Activated gamma-delta T cell treated with anti-CD3 and anti-CD28 coated beads, Interleukin-2, amount 50 U/mL, for 16 hours (primary cell): ENCODE measurements around the gene DRD4.

Experiments
- DNase-seq: peaks from one replicate; pipeline ENCODE4 v3.0.0-alpha.2; 2020; ENCODE audit warnings: low read depth

Gene DRD4

DNA sequence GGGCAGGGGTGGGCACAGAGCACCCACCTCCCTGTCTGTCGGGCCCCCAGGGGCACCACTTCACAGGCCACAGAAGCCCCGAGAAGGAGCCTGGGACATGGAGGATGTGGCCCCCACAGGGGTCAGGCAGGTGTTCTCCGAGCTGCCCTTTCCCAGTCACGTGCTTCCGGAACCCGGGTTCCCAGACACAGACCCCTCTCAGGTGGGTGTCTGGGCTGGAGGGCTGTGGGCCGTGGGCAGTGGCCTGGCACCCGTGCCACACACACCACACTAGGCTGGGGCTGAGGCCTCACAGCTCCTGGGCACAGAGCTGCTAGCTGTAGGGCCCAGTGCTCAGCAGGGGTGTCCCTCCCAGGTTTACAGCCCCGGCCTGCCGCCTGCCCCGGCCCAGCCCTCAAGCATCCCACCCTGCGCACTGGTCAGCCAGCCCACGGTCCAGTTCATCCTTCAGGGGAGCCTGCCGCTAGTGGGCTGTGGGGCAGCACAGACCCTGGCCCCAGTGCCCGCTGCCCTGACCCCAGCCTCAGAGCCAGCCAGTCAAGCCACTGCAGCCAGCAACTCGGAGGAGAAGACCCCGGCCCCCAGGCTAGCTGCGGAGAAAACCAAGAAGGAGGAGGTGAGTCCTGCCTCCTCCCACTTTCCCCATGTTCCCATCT lies 26.8 kb upstream of the DRD4 start:
- no peak for DNase-seq

DNA sequence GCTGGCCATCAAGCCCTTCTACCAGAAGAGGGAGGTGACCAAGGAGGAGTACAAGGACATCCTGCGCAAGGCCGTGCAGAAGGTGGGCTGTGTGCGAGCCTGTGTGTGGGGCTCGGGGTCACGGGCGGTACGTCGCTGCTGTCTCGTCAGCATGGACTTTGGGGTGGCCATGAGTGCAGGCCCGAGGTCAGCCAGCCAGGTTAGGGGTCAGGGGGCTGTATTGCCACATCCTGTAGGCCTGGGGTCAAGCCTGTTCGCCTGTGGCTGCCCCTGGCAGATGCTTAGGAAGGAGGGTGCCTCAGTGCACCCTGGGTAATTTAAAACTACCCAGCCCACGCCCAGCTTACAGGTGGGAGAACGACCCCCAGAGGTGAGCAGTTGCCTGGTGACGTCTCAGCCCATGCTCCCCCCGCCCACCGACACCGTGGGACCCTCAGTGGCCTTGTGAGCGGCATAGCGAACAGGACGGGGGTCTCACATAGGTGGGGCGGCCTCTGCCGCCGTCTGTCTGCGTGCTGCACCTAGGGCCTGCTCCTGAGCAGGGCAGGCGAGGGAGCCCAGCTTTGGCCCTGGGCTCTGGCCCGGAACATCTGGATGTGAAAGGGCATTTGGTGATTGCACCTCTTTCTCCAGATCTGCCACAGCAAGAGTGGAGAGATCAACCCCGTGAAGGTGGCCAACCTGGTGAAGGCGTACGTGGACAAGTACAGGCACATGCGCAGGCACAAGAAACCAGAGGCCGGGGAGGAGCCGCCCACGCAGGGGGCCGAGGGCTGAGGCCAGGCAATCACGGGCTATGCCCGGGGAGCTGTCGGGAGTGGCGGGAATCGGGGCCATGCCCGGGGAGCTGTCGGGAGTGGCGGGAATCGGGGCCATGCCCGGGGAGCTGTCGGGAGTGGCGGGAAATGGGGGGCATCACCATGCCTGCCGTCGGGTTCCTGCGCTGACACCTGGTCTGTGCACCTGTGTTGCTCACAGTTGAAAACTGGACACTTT lies 25.8 kb upstream of the DRD4 start:
- no peak for DNase-seq

DNA sequence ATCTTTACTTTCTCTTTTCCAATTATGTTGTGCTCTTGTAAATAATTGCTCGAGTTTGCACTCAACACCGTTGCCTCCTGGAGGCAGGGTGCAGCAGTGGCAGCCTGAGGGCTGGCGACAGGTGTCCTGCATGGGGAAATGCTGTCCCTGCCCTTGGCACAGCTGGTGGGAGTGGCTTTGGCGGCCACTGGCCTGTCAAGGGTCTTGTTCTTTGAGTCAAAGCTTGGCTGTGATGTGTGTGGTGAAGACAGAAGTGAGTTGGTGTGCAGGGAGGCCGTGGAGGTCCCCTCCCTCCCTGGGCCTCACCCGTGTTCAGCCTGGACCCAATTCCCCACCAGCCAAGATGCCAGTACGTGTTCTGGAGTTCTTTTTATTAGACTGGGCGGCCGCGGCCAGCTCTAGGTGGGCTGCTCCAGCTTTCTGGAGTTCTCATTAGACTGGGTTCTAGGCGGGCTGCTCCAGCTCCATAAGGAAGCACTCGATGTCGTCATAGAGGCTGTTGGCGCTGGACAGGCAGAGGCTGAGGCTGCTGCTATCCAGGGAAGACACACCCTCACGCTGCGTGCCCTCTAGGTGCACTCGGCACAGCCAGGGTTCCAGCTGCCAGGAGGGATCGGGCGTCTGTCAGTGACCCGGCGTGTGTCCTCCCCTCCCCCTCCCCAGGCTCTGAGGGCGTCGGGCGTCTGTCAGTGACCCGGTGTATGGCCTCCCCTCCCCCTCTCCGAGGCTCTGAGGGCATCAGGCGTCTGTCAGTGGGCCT lies 24.7 kb upstream of the DRD4 start:
- DNase-seq, result no peak

DNA sequence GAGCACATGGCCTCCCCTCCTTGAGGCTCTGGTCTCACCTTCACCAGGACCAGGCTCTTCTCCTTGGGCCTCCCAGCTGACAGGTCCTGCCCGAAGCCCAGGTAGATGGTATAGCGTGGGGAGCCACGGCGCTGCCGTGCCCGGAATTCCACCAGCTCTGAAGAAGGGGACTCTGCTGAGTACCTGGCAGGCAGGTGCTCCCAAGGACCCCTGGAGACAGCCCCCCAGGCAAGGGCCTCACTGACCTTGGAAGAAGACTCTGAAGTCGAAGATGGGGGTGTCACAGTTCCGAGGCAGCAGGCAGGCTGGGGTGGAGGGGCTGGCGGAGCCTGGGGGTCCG lies 24.1 kb upstream of the DRD4 start:
- no peak for DNase-seq

DNA sequence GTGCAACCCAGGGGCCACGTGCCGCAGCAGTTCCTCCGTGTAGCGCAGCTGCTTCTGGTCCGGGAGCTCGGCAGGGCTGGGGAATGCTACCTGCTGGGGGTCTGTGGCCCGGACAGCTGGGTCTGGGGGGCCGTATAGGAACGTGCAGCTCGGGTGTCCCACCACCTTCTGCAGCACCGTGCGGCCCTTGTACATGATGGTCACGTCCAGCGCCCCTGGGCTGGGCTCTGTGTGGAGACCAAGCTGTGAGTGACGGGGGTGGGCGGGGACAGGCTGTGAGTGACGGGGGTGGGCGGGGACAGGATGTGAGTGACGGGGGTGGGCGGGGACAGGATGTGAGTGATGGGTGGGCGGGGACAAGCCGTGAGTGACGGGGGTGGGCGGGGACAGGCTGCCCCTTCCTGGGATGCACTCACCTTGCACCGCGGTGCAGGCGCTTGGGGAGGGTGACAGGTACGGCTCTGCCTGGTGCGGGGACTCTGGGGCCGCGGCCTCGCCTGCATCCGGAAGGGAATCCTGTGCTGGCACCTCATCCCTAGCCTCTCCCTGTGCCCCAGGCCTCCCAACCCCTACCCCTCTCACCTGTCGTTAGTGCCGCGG lies 23.6 kb upstream of the DRD4 start:
- peak; percentile 72 for DNase-seq

DNA sequence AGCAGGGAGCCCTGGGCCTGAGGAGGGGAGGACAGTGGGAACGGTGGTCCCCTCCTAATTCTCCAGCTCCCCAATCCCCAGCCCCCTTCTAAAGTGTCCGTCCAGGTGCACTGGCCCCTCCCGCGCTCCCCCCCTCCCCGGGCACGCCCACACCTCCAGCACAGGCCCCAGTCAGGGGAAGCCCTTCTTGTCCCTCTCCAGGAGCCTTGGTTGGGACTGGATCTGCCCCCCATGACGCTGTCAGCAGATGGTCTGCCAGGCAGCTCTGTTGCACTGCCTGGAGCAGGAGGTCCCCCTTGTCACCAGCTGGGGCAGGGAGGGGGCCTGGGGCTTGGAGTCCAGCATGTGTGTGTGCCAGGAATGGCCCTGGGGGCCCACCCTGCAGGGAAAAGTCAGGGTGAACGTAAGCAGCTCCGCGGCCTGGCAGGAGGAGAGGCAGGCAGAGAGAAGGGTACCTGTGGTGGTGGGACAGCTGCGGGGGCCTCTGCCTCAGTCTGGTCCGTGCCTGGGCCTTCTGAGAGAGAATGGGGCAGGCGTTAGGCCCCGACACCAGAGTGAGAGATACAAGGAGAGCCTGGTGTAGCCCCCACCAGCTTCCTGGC lies 22.9 kb upstream of the DRD4 start:
- no peak for DNase-seq

DNA sequence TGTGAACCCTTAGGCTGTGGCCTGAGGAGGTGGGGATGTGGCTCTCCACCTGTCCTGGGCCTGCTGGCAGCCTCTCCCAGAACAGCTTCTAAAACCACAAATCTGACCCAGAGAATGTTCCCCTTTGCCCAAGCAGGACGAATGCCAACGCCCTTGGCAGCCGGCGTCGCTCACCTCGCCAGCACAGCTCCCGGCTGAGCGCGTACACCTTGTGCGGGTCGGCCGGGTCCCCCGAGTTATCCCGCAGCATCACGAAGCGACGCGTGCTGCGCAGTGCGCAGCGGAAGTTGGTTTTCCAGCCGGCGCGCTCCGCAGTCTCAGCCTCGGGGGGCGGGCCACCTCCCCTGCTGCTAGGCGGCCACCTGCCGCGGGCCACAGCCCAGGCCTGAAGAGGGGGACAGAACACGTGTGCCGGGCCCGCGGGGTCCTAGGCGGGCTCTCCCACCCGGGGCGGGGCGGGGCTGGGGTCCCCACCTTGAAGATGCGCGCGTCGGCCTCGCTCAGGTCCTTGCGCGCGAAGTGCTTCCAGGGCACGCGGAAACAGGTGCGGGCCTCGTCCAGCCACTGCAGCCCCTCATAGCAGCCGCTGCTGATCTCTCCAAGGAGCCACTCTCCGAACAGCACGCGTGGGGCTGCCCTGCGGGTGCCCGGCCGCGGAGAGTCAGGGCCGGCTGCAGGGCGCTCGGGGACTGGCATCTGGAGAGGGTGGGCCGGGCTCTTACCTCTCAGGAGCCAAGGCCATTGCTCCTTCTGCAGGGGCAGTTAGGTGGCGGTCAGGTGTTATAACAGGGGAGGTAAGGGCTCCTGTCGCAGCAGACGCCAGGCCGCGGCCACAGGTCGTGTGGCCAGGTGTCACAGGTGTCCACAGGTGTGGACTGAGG lies 22.2 kb upstream of the DRD4 start:
- DNase-seq, result no peak

DNA sequence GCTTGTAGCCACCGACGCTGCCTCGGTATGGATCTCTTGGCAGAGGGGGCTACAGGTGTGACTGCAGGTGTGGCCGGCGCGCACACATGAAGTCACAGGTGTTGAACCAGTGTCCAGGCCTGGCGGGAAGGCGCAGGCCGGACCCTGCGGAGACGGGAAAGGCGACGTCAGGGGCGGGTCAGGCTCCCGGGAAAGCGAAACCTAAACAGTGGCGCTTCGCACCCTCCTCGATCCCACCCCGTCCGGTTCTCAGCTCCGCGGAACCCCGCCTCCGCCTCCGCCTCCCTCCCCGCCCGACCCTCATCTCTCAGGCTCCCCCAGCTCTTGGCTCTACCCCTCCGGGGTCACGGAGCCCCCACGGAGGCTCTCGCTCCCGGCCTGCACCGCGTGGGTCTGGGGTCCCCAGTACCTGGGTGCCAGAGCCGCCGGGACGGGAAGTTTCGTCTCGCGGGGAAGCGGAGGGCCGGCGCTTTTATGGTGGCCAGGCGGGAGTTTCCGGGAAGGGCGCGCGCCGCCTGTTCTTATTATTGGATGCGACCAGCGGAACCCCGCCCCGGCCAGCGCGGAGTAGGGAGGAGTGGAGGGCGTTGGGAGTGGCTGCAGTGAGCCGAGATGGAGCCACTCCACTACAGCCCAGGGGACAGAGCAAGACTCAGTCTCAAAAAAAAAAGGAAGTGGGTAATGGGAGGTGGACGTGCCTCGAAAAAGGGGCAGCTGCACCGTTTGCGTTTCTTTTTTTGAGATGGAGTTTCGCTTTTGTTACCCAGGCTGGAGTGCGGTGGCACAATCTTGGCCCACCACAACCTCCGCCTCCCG lies 21.4 kb upstream of the DRD4 start, which contains the start of gene IRF7:
Gene IRF7, minus strand, starts transcription at position 447 of the 816 bp plus-strand sequence. CDS start 586 bp downstream, outside the sequence.
- peak; percentile 72 for DNase-seq

DNA sequence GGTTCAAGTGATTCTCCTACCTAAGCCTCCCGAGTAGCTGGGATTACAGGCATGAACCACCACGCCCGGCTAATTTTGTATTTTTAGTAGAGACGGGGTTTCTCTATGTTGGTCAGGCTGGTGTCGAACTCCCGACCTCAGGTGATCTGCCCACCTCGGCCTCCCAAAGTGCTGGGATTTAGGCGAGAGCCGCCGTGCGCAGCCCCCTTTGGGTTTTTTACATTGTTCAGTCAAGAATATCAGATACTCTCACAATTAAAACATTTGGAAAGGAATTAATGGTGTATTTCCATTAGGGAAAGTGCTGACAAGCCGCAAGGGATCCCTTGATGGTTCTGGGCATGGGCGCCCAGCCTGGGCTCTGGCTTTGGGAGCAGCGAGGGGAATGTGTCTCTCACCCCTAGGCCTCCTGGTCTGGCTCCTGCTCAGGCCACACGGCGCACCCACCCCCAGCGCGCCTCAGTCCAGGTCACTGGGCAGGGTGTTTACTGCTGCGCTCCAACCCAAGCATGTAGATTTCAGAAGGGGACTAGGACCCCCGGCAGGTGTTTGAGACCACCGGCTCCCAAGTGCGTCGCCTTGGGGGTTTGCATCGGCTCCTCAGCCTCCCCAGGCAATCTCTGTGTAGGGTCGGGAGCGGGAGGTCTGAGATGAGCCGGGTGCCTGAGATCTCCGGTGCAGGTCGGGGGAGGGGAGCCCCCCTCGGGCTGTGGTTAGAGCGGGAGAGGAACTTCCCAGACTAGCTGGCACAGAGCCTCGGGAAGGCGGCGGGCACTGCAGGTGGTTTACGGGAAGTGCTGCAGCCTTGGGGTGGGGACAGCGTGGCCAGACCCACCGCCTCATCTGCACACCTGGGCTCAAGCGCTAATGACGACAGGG lies 20.5 kb upstream of the DRD4 start:
- DNase-seq, result no peak

DNA sequence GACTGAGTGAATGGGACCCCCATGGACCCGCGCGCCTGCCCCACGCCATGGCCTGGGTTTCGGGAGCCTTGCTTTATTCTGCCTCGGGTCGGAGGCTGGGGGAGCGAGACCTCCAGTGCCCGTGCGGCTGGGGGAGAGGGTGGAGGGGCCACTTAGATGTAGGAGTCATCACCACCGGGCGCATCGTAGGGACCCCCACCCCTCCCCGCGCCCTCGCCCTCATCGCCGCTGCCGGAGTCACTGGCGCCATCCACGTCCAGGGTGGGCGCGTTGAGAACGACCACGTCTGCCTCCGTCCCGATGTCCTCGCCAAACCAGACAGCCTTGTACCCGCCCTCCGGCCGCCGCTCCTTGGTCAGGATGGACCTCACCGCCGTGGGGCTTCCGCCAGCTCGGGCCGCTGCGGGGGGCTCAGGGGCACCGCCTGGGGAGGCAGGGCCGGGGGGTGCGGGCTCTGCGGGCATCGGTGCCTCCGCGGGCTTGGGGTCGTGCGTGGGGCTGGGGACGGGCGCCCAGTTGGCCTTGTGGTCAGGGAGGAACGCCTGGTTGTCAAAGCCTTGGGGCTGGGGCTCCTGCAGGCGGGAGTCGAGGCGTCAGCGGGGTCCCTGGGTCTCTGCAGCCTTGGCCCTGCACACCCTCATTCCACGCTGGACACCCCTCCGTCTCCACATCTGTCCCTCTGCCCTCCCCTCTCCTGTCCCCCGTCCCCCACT lies 19.7 kb upstream of the DRD4 start:
- no peak for DNase-seq

DNA sequence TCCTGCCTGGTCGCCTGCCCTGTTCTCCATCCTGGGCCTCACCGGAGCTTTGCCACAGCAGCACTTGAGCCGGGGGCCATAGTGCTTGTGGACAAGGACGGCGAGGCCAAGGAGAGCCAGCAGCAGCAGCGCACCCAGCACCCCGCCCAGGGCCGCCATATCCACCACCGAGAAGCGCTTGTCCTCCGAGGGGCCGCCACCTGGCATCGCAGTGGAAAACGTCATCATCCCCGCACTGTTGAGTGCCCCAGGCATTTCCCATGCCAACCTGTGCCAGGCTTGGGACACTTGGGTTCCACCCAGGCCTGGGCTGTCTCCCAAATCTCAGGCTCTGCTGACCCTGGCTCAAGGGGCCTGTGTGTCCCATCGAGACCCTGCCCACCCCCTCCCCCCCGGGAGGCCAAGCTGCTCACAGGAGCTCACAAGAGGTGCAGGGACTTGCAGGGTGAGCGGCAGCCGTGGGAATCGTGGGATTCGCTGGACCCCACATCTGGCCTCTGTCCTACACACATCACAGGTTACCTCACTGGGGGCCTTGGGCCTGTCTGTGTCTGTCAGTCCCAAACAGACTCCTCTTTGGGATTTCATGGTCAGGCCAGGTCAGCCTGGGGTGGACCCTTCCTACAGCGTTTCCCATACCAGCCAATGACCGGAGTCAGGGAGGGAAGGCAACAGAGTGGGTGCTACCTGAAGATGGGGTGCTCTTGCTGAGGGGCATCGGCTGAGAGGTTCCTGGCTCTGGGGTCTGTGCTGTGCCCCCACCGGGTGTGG lies 19.0 kb upstream of the DRD4 start:
- DNase-seq, result no peak

DNA sequence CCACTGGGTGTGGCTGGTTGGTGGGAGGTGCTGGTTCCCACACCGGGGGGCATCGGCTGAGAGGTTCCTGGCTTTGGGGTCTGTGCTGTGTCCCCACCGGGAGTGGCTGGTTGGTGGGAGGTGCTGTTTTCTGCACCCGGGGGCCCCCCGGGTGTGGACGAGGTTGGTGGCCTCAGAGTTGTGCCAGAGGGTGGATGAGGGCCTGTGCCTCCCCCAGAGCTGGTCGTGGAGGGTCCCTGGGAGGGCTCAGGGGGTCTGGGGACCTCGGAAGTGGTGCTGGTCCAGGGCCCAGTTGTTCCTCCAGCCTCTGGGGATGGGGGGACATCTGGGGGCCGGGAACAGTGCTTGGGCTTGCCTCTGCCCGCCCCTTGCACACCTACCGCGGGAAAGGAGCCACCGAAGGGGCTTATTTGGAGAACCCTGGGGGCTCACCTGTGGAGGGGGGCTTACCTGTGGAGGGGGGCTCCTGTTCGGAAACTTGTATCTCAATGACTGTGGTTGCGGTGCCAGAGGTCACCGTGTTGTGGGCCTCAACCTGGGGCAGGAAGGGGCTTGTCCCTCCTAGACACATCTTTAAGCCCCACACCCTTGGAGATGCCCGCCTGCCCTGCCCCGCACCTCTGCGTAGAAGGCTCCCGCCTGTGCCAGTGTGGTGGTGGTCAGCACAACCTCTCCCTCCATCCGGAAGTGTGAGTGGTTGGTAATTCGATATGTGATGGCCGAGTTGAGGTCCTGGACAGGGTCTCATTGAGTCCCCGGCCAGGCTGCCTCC lies 18.0 kb upstream of the DRD4 start:
- DNase-seq, result no peak

DNA sequence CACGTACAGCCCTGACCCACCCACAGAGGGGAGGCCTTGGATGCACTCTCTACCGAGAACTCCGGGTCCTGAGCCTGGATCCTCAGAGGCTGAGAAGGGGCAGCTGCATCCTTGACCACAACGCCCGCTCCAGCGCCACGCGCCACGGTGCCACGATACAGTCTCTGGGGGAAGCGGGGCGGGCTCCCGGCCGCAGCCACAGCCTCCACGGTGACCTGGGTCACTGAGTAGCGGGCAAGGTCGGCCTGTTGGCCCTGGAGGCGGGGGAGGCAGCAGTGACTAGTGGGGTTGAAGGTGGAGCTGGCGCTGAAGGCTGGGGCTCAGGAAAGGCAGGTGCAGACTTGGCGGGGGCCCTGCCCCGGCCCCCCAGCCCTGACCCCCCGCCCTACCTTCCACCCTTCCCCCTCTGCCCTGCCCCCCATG lies 17.4 kb upstream of the DRD4 start:
- DNase-seq, result no peak

DNA sequence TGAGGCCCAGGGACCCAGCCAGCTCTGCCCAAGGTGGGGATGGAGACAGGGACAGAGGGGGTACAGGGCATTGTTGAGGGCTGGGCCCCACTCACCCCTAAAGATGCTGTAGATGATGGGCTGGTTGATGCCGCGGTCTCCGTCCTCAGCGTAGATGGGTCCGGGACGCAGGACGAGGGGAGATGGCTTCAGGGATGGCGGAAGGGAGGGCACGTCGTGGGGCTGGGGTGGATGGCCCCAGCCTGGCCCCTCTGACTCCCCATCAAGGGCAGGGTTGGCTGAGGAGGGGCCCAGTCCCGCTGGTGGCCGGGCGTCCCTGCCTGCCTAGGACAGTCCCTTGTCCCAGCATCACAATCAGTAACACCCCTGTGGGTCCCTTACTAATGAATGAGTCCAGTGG lies 16.9 kb upstream of the DRD4 start:
- DNase-seq, result no peak

DNA sequence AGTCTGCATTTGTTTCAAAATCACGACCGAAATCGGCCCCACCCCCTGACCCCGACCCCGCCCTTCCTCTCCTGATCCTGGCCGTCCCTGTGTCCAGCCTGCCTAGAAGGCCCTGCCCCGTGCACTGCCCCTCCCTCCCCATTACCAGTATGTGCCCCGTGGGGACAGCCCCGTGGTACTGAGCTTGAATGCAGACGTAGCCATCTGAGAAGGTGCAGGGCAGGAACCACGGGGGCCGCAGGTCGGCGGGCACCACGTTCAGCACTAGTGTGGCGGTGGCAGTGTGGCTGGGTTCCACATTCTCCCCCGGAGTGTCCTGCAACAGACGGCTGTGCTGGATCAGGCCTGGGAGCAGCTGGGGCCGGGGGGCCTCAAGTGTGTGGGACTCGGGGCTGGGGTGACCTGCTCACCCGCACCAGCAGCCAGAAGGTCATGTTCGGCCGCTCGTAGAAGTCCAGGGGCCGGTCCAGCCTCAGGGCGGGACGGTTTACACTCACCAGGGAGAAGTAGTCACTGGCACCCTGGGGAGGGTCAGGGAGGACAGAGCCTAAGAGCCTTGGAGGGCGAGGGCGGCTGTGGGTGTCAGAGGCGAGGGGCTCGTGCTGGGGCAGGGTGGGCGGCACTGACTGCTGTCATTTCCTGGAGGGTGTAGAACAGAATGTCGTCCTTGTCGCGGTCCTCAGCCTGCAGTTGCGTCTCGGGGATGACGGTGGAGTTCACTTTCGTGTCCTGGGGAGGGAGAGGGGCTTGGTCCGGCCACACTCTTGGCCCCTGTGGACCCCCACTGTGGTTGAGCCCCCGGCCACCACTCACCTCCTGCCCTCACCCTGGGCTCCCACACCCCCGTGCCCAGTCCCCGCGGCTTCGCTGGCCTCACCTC lies 15.9 kb upstream of the DRD4 start:
- no peak for DNase-seq

DNA sequence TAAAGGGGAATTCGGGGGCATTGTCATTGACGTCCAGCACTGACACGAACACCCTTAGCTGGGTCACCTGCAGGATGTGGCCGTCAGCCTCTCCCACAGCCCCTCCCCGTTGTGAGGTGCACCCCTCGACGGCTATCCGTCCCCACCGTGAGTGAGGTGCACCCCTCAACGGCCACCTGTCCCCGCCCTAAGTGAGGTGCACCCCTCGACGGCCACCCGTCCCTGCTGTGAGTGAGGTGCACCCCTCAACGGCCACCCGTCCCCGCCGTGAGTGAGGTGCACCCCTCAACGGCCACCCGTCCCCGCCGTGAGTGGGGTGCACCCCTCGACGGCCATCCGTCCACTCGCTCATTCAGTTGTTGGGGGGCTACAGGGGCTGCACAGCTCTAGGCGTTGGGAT lies 15.2 kb upstream of the DRD4 start:
- DNase-seq, result no peak
